ENCODE measurements around the gene SS18L1.
"Not testable (repeated sequence)": the region's sequence is repeated elsewhere in the genome, so short reads cannot be mapped to it uniquely, and the experiment has no call there.

DNA sequence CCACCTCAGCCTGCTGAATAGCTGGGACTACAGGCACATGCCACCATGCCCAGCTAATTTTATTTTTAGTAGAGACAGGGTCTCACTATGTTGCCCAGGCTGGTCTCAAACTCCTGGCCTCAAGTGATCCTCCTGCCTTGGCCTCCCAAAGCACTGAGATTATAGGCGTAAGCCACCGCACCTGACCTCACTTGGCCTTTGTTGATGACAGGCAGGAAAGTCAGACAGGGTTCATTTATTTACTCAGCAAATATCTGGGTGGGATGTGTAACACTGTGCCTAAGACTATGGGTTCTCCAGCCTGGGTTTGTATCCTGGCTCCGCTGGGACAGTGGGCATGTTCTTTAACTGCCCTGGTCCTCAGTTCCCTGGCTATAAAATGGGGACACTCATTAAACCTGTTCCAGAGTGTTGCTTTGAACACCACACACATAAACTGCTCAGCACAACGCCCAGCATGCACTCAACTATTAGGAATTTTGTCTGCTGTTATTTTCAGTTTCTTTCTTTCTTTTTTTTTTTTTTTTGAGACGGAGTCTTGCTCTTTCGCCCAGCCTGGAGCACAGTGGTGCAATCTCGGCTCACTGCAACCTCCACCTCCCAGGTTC, 27.7 kb upstream of the SS18L1 start:
- TF ChIP-seq POLR2AphosphoS5 (IDR thresholded peaks at IDR 0.05): not testable (repeated sequence)
- TF ChIP-seq, protein P1, sequence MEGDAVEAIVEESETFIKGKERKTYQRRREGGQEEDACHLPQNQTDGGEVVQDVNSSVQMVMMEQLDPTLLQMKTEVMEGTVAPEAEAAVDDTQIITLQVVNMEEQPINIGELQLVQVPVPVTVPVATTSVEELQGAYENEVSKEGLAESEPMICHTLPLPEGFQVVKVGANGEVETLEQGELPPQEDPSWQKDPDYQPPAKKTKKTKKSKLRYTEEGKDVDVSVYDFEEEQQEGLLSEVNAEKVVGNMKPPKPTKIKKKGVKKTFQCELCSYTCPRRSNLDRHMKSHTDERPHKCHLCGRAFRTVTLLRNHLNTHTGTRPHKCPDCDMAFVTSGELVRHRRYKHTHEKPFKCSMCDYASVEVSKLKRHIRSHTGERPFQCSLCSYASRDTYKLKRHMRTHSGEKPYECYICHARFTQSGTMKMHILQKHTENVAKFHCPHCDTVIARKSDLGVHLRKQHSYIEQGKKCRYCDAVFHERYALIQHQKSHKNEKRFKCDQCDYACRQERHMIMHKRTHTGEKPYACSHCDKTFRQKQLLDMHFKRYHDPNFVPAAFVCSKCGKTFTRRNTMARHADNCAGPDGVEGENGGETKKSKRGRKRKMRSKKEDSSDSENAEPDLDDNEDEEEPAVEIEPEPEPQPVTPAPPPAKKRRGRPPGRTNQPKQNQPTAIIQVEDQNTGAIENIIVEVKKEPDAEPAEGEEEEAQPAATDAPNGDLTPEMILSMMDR (IDR thresholded peaks at IDR 0.05): not testable (repeated sequence)

Data from upper lobe of left lung (tissue), 4 donors.